Tibial nerve (tissue), 4 donors: ENCODE results near the gene PFN3. TPM values are rescaled to one million over a fixed set of nuclear protein-coding genes. Genes with fewer than 3 reads are reported as not detected.

Experiments
- DNase-seq, 2 donors: peaks; one replicate each; pipeline ENCODE4 v3.0.0-alpha.2; 2019; ENCODE audit warnings: low spot score in 2 of 2
- H3K27ac ChIP-seq, 4 donors: fragments of 200-600 bp; sonication (generic) in 3 of 4; one replicate each; pipeline ENCODE4 v1.5.1; 2017 to 2019; ENCODE audit warnings: mild to moderate bottlenecking in 1 of 4
- H3K27me3 ChIP-seq, 2 donors: fragments of 200-600 bp; sonication (generic) in 1 of 2; one replicate each; pipeline versions ENCODE4 v1.5.1 to v1.6.0; 2017 to 2019
- H3K36me3 ChIP-seq, 3 donors: fragments of 200-600 bp; sonication (generic); one replicate each; pipeline ENCODE4 v1.5.1; 2018 to 2019
- H3K4me1 ChIP-seq, 4 donors: fragments of 200-600 bp; sonication (generic) in 3 of 4; one replicate each; pipeline ENCODE4 v1.5.1; 2017 to 2019
- H3K4me3 ChIP-seq, 4 donors: fragments of 200-600 bp; sonication (generic) in 3 of 4; one replicate each; pipeline ENCODE4 v1.5.1; 2017 to 2019; ENCODE audit warnings: mild to moderate bottlenecking in 1 of 4, moderate library complexity in 1 of 4
- H3K9me3 ChIP-seq, 4 donors: fragments of 200-600 bp; sonication (generic) in 3 of 4; one replicate each; pipeline ENCODE4 v1.5.1; 2017 to 2019
- CTCF ChIP-seq, 5 experiments: fragments of 200-600 bp in 3 of 5; fragments of 450-650 bp in 2 of 5; sonication (generic) in 3 of 5; IDR thresholded peaks; one replicate each; pipeline ENCODE4 v1.5.1; 2016 to 2019; ENCODE audit warnings: antibody characterized with exemption in 5 of 5, mild to moderate bottlenecking in 3 of 5, moderate library complexity in 2 of 5
- EP300 ChIP-seq, 2 donors: sonication (generic); formaldehyde crosslinking; IDR thresholded peaks; one replicate each; pipeline ENCODE4 v1.6.1; 2017; ENCODE audit warnings: antibody characterized with exemption in 2 of 2, mild to moderate bottlenecking in 1 of 2
- POLR2A ChIP-seq, 2 donors: fragments of 450-650 bp; IDR thresholded peaks; one replicate each; pipeline ENCODE4 v1.6.1; 2017; ENCODE audit warnings: antibody characterized with exemption in 2 of 2, mild to moderate bottlenecking in 2 of 2, moderate library complexity in 2 of 2
- WGBS, 2 donors: methylation state at CpG; one replicate each; pipeline ENCODE4 v1.1.5; 2018; 5-methylcytosine and 5-hydroxymethylcytosine counted together
- total RNA-seq, 4 donors: library from RNA; depleted of rRNA; stranded (reverse); fragments of >200 nt; gene quantifications; one replicate each; pipeline ENCODE4 v1.1.0, GENCODE V29; 2016

The PFN3 gene
- total RNA-seq, 4 donors from 2014 or later: not detected

DNA sequence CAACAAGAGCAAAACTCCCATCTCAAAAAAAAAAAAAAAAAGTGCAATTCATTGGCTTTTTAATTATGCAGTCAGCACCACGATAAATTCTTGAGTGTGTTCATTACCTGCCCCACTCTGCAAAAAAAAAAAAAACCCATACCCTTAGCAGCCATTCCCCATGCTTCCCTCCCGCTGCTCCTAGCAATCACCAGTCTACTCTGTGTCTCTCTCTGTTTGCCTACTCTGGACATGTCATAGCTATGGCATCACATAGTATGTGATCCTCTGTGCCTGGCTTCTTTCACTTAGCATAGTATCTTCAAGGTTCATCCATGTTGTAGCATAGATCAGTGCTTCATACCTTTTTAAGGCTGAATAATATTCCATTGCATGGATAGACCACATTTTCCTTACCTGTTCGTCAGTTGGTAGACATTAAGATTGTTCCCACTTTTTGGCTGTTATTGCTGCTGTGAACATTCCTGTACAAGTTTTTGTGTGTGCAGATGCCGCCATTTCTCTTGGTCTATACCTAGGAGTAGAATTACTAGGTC, 39.1 kb upstream of the PFN3 start:
- peak overlapping the region in 1 of 4 donors; percentile 60 for H3K27ac ChIP-seq
- 95 to 99% methylated on average over 4 of the region's 4 CpGs for WGBS, 2 donors
- no peak for TF ChIP-seq CTCF (IDR thresholded peaks at IDR 0.05)
- no peak for TF ChIP-seq POLR2A (IDR thresholded peaks at IDR 0.05)
- no peak for TF ChIP-seq EP300 (IDR thresholded peaks at IDR 0.05)
- no peaks in the 10 kb centered on the region for H3K4me1 ChIP-seq
- no peak for DNase-seq
- H3K9me3 ChIP-seq: no peaks in the 10 kb centered on the region
- H3K27me3 ChIP-seq: no peaks in the 10 kb centered on the region
- no peak overlapping the region for H3K4me3 ChIP-seq
- peaks cover 0 to 80% (median 16%) of the 10 kb centered on the region in 3 donors for H3K36me3 ChIP-seq

- WGBS, 2 donors: 92 to 93% methylated on average over 10 of the region's 10 CpGs
- no peaks in the 10 kb centered on the region for H3K27me3 ChIP-seq
- no peak for DNase-seq
- TF ChIP-seq CTCF (IDR thresholded peaks at IDR 0.05): no peak
- peaks cover 0 to 91% (median 25%) of the 10 kb centered on the region in 3 donors for H3K36me3 ChIP-seq
- H3K4me1 ChIP-seq: no peaks in the 10 kb centered on the region
- no peak overlapping the region for H3K4me3 ChIP-seq
- H3K27ac ChIP-seq: no peak overlapping the region
- H3K9me3 ChIP-seq: no peaks in the 10 kb centered on the region
Observed at GRCh38 chr5:177438468-177438867, 38.0 kb upstream of the PFN3 start.

GRCh38 chr5:177437623-177438022, 37.2 kb upstream of the PFN3 start:
- Histone ChIP-seq H3K4me3 (no peak overlapping the region), H3K27ac (no peak overlapping the region), H3K4me1 (peaks cover 0 to 6% (median 0%) of the 10 kb centered on the region in 4 donors), H3K27me3 (no peaks in the 10 kb centered on the region), H3K9me3 (no peaks in the 10 kb centered on the region), H3K36me3 (peaks cover 0 to 97% (median 34%) of the 10 kb centered on the region in 3 donors)
- TF ChIP-seq CTCF (IDR thresholded peaks at IDR 0.05) (no peak), EP300 (IDR thresholded peaks at IDR 0.05) (no peak), POLR2A (IDR thresholded peaks at IDR 0.05) (no peak)
- 64 to 78% methylated on average over 4 of the region's 4 CpGs for WGBS, 2 donors
- no peak for DNase-seq

DNA sequence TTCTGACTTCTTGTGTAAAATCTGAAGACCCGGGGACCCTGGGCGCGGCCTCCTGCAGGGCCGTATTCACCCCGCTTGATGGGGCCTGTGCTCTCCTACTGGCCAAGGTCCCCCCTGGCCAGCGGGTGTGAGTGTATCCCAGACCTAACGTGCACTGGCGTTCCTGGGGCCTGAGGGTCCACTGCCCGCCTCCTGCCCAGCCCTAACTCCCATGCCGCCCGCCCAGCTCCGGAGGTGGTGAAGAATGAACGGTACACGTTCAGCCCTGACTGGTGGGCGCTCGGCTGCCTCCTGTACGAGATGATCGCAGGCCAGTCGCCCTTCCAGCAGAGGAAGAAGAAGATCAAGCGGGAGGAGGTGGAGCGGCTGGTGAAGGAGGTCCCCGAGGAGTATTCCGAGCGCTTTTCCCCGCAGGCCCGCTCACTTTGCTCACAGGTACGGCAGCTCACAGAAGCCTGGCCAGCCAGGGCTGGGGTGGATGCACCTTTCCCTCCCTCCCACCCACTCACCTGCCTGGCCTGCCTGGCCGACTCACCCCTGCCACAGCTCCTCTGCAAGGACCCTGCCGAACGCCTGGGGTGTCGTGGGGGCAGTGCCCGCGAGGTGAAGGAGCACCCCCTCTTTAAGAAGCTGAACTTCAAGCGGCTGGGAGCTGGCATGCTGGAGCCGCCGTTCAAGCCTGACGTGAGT, 35.5 kb upstream of the PFN3 start:
- DNase-seq: no peak
- Histone ChIP-seq H3K4me1 (peaks cover 0 to 16% (median 10%) of the 10 kb centered on the region in 4 donors), H3K27ac (no peak overlapping the region), H3K9me3 (no peaks in the 10 kb centered on the region), H3K4me3 (no peak overlapping the region), H3K36me3 (peaks cover 0 to 97% (median 40%) of the 10 kb centered on the region in 3 donors), H3K27me3 (no peaks in the 10 kb centered on the region)
- WGBS, 2 donors: 90 to 91% methylated on average over 28 to 37 of the region's 37 CpGs
- TF ChIP-seq EP300 (IDR thresholded peaks at IDR 0.05) (no peak), POLR2A (IDR thresholded peaks at IDR 0.05) (no peak), CTCF (IDR thresholded peaks at IDR 0.05) (no peak)

- Histone ChIP-seq H3K27me3 (no peaks in the 10 kb centered on the region), H3K4me3 (no peak overlapping the region), H3K9me3 (no peaks in the 10 kb centered on the region), H3K27ac (no peak overlapping the region), H3K36me3 (peaks cover 0 to 97% (median 40%) of the 10 kb centered on the region in 3 donors), H3K4me1 (peaks cover 0 to 22% (median 13%) of the 10 kb centered on the region in 4 donors)
- no peak for DNase-seq
- TF ChIP-seq EP300 (IDR thresholded peaks at IDR 0.05) (no peak), CTCF (IDR thresholded peaks at IDR 0.05) (no peak), POLR2A (IDR thresholded peaks at IDR 0.05) (no peak)
- 90 to 91% methylated on average over 17 to 18 of the region's 20 CpGs for WGBS, 2 donors
Observed at GRCh38 chr5:177434942-177435738, 34.7 kb upstream of the PFN3 start.
